ENCODE measurements around the gene ATN1.

DNA sequence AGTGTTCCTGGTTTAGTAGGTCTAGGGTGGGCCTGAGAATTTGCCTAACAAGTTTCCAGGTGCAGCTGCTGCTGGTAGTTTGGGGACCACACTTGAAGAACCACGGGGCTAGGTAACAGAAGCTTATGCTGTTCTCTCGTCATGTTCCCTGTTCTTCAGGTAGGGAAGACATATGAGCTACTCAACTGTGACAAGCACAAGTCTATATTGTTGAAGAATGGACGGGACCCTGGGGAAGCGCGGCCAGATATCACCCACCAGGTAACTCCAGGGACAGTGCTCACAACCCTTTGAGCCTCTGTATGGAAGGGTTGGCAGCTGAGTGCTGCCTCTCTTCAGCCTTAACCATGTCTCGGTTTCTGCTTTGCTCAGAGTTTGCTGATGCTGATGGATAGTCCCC, 46.4 kb downstream of the ATN1 start:
- TF ChIP-seq, protein P1, sequence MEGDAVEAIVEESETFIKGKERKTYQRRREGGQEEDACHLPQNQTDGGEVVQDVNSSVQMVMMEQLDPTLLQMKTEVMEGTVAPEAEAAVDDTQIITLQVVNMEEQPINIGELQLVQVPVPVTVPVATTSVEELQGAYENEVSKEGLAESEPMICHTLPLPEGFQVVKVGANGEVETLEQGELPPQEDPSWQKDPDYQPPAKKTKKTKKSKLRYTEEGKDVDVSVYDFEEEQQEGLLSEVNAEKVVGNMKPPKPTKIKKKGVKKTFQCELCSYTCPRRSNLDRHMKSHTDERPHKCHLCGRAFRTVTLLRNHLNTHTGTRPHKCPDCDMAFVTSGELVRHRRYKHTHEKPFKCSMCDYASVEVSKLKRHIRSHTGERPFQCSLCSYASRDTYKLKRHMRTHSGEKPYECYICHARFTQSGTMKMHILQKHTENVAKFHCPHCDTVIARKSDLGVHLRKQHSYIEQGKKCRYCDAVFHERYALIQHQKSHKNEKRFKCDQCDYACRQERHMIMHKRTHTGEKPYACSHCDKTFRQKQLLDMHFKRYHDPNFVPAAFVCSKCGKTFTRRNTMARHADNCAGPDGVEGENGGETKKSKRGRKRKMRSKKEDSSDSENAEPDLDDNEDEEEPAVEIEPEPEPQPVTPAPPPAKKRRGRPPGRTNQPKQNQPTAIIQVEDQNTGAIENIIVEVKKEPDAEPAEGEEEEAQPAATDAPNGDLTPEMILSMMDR (conservative IDR thresholded peaks at IDR 0.05 in 1 of 2, IDR thresholded peaks at IDR 0.05 in 1 of 2; ENCODE audit: low read depth in 1 of 2, low read length in 2 of 2), result no peak
- no peak for TF ChIP-seq EZH2 (IDR thresholded peaks at IDR 0.05; ENCODE audit: low read length, missing control alignments)

All from fibroblast of lung (primary cell).